Measurements from ENCODE around the gene ITPR2. TPM values are rescaled to one million over a fixed set of nuclear protein-coding genes. Genes with fewer than 3 reads are reported as not detected.

Gene ITPR2
- total RNA-seq, 3 donors from 2014 or later (not counting 1 experiment from before 2014, with no cell fraction given), result 59.1 to 70.7 (median 68.2) TPM

- H3K27ac ChIP-seq (ENCODE audit: low read length), result no peak overlapping the region
- ATAC-seq, result no peak
- no peaks in the 10 kb centered on the region for H3K9me3 ChIP-seq (ENCODE audit: control insufficient read depth, insufficient read depth, low read length)
- no peaks in the 10 kb centered on the region for H3K4me1 ChIP-seq (ENCODE audit: control insufficient read depth, insufficient read depth, low read length)
- Mint-ChIP-seq H3K36me3 (no peaks in the 10 kb centered on the region), H3K9me3 (no peaks in the 10 kb centered on the region), H3K27me3 (ENCODE audit: low read depth in 2 of 2) (no peaks in the 10 kb centered on the region), H3K4me3 (no peak overlapping the region), H3K4me1 (no peaks in the 10 kb centered on the region), H3K27ac (no peak overlapping the region)
- intact Hi-C loops (cut with micrococcal nuclease), result no loop called here
- TF ChIP-seq, protein P1, sequence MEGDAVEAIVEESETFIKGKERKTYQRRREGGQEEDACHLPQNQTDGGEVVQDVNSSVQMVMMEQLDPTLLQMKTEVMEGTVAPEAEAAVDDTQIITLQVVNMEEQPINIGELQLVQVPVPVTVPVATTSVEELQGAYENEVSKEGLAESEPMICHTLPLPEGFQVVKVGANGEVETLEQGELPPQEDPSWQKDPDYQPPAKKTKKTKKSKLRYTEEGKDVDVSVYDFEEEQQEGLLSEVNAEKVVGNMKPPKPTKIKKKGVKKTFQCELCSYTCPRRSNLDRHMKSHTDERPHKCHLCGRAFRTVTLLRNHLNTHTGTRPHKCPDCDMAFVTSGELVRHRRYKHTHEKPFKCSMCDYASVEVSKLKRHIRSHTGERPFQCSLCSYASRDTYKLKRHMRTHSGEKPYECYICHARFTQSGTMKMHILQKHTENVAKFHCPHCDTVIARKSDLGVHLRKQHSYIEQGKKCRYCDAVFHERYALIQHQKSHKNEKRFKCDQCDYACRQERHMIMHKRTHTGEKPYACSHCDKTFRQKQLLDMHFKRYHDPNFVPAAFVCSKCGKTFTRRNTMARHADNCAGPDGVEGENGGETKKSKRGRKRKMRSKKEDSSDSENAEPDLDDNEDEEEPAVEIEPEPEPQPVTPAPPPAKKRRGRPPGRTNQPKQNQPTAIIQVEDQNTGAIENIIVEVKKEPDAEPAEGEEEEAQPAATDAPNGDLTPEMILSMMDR (IDR thresholded peaks at IDR 0.05), result no peak
- WGBS (ENCODE audit: insufficient coverage), result 77% methylated on average over 10 of the region's 10 CpGs
- no peak overlapping the region for H3K4me3 ChIP-seq (ENCODE audit: low read length)
- H3K36me3 ChIP-seq (ENCODE audit: control insufficient read depth, insufficient read depth, low read length), result no peaks in the 10 kb centered on the region
- no peak for DNase-seq
- no peaks in the 10 kb centered on the region for H3K27me3 ChIP-seq (ENCODE audit: control insufficient read depth, insufficient read depth, low read length)
These were observed 472.9 kb downstream of the ITPR2 start for GRCh38 chr12:26360062-26360461.

DNA sequence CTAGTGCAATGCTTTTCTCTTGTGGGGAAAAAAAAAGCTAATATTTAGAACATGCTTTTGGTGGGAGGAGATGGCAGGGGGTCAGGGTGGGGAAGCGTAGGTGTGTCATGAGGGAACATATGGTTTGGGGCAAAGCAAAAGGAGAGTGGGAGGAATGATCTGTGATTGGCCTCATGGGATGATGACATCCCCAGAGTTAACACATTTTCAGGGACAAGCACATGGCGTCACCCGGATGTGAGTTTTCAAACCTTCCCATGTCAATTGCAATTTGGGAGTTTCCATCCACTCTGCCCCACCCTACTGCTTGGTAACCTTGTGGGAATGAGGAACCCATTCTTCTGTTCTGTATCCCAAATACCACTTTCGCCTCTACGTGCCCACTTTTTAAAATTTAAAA, 473.4 kb downstream of the ITPR2 start:
- Mint-ChIP-seq H3K9me3 (no peaks in the 10 kb centered on the region), H3K4me3 (no peak overlapping the region), H3K27me3 (ENCODE audit: low read depth in 2 of 2) (no peaks in the 10 kb centered on the region), H3K27ac (no peak overlapping the region), H3K4me1 (no peaks in the 10 kb centered on the region), H3K36me3 (no peaks in the 10 kb centered on the region)
- H3K9me3 ChIP-seq (ENCODE audit: control insufficient read depth, insufficient read depth, low read length), result no peaks in the 10 kb centered on the region
- H3K4me1 ChIP-seq (ENCODE audit: control insufficient read depth, insufficient read depth, low read length), result no peaks in the 10 kb centered on the region
- intact Hi-C loops (cut with micrococcal nuclease), result no loop called here
- DNase-seq (no peak), ATAC-seq (no peak)
- no peaks in the 10 kb centered on the region for H3K36me3 ChIP-seq (ENCODE audit: control insufficient read depth, insufficient read depth, low read length)
- TF ChIP-seq, protein P1 (IDR thresholded peaks at IDR 0.05), result no peak
- no peak overlapping the region for H3K27ac ChIP-seq (ENCODE audit: low read length)
- WGBS (ENCODE audit: insufficient coverage), result 91% methylated on average over 5 of the region's 5 CpGs
- no peak overlapping the region for H3K4me3 ChIP-seq (ENCODE audit: low read length)
- H3K27me3 ChIP-seq (ENCODE audit: control insufficient read depth, insufficient read depth, low read length), result no peaks in the 10 kb centered on the region

GRCh38 chr12:26358651-26359050, 474.3 kb downstream of the ITPR2 start:
- DNase-seq (no peak), ATAC-seq (no peak)
- Histone ChIP-seq H3K27ac (ENCODE audit: low read length) (no peak overlapping the region), H3K36me3 (ENCODE audit: control insufficient read depth, insufficient read depth, low read length) (no peaks in the 10 kb centered on the region), H3K9me3 (ENCODE audit: control insufficient read depth, insufficient read depth, low read length) (no peaks in the 10 kb centered on the region), H3K27me3 (ENCODE audit: control insufficient read depth, insufficient read depth, low read length) (no peaks in the 10 kb centered on the region), H3K4me3 (ENCODE audit: low read length) (no peak overlapping the region), H3K4me1 (ENCODE audit: control insufficient read depth, insufficient read depth, low read length) (no peaks in the 10 kb centered on the region)
- H3K4me1 Mint-ChIP-seq, result no peaks in the 10 kb centered on the region
- intact Hi-C loops (cut with micrococcal nuclease), result no loop called here
- TF ChIP-seq, protein P1 (IDR thresholded peaks at IDR 0.05), result no peak
- H3K27ac Mint-ChIP-seq, result no peak overlapping the region
- no peak overlapping the region for H3K4me3 Mint-ChIP-seq
- H3K36me3 Mint-ChIP-seq, result no peaks in the 10 kb centered on the region
- H3K27me3 Mint-ChIP-seq (ENCODE audit: low read depth in 2 of 2), result no peaks in the 10 kb centered on the region
- no peaks in the 10 kb centered on the region for H3K9me3 Mint-ChIP-seq

DNA sequence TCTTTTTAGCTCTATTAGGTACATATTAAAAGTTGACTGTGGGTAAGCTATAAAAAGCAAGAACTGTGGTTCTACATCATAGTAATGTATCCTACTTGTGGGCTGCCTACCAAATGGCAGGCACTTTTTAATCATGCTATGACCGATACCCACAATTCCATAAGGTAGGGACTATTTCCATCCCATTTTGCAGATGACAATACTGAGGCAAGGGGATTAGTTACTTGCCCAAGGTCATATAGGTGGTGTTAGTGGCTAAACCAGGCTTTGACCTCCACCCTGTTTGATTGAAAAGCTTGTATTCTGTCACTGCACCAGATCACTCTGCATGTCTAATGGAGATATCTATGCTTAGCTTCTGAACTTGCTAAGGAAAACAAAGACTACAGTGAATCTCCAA, 485.7 kb downstream of the ITPR2 start:
- H3K4me3 Mint-ChIP-seq, result no peak overlapping the region
- H3K4me1 Mint-ChIP-seq, result peaks cover 16 to 24% of the 10 kb centered on the region in 2 donors
- no peaks in the 10 kb centered on the region for H3K27me3 Mint-ChIP-seq (ENCODE audit: low read depth in 2 of 2)
- H3K27ac ChIP-seq (ENCODE audit: low read length), result no peak overlapping the region
- H3K27me3 ChIP-seq (ENCODE audit: control insufficient read depth, insufficient read depth, low read length), result no peaks in the 10 kb centered on the region
- no peaks in the 10 kb centered on the region for H3K9me3 ChIP-seq (ENCODE audit: control insufficient read depth, insufficient read depth, low read length)
- TF ChIP-seq, protein P1 (IDR thresholded peaks at IDR 0.05), result no peak
- DNase-seq (no peak), ATAC-seq (no peak)
- no peaks in the 10 kb centered on the region for H3K36me3 ChIP-seq (ENCODE audit: control insufficient read depth, insufficient read depth, low read length)
- H3K4me3 ChIP-seq (ENCODE audit: low read length), result no peak overlapping the region
- H3K27ac Mint-ChIP-seq, result no peak overlapping the region
- no peaks in the 10 kb centered on the region for H3K4me1 ChIP-seq (ENCODE audit: control insufficient read depth, insufficient read depth, low read length)
- no CpG with 5 or more reads among the region's 1 CpG for WGBS (ENCODE audit: insufficient coverage)
- no peaks in the 10 kb centered on the region for H3K36me3 Mint-ChIP-seq
- intact Hi-C loops (cut with micrococcal nuclease), result no loop called here
- no peaks in the 10 kb centered on the region for H3K9me3 Mint-ChIP-seq
